Stomach (tissue), 4 donors: ENCODE measurements around the gene PDLIM5.

ENCODE experiments used
- POLR2A ChIP-seq, 4 donors: fragments of 450-650 bp; IDR thresholded peaks; one replicate each; pipeline ENCODE4 v1.6.1; 2016; ENCODE audit warnings: antibody characterized with exemption in 4 of 4, control low read depth in 2 of 4, mild to moderate bottlenecking in 1 of 4, moderate library complexity in 1 of 4
- TF ChIP-seq, protein P1 (sequence below), 7 experiments: fragments of 450-650 bp in 4 of 7; fragments of 200-600 bp in 3 of 7; sonication (generic) in 3 of 7; IDR thresholded peaks; one replicate each; pipeline ENCODE4 v1.5.1; 2016 to 2019; ENCODE audit warnings: antibody characterized with exemption in 7 of 7, control low read depth in 2 of 7, mild to moderate bottlenecking in 1 of 7

DNA sequence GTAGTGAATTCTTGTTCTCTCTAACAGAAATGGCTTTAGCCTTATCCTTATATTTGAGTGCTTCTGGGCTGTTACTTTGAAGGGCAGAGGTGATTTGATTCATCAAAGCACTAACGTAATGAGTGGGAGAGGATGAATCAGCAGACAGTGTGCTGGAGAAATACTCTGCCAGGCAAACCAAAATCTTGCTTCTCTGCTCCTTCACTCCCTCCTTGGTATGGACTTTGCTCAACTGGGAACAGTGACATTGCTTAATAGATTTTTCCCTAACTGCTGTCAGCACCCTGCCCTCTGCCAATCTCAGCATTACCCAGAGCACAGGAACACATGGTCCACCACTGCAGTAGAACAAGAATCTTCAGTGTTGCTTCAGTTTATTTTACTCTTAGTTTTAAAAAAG is 56.0 kb downstream of the PDLIM5 start:
- TF ChIP-seq, protein P1, sequence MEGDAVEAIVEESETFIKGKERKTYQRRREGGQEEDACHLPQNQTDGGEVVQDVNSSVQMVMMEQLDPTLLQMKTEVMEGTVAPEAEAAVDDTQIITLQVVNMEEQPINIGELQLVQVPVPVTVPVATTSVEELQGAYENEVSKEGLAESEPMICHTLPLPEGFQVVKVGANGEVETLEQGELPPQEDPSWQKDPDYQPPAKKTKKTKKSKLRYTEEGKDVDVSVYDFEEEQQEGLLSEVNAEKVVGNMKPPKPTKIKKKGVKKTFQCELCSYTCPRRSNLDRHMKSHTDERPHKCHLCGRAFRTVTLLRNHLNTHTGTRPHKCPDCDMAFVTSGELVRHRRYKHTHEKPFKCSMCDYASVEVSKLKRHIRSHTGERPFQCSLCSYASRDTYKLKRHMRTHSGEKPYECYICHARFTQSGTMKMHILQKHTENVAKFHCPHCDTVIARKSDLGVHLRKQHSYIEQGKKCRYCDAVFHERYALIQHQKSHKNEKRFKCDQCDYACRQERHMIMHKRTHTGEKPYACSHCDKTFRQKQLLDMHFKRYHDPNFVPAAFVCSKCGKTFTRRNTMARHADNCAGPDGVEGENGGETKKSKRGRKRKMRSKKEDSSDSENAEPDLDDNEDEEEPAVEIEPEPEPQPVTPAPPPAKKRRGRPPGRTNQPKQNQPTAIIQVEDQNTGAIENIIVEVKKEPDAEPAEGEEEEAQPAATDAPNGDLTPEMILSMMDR (IDR thresholded peaks at IDR 0.05) = no peak
- TF ChIP-seq POLR2A (IDR thresholded peaks at IDR 0.05) = no peak
